Measurements from ENCODE around the gene APLF. TPM values are rescaled to one million over a fixed set of nuclear protein-coding genes. Genes with fewer than 3 reads are reported as not detected.

The APLF gene
- total and polyA plus RNA-seq, 2 experiments from 2014 or later: 3.0 to 3.7 TPM

GRCh38 chr2:68537809-68538208 lies 70.4 kb downstream of the APLF start:
- TF ChIP-seq ZNF331 (CRISPR knock-in tag; IDR thresholded peaks at IDR 0.05; ENCODE audit: low read depth): no peak
- no peak for TF ChIP-seq NANOG (IDR thresholded peaks at IDR 0.05; ENCODE audit: borderline replicate concordance)
- TF ChIP-seq CTCF (conservative IDR thresholded peaks at IDR 0.05; ENCODE audit: low read depth in 2 of 2): no peak
- TF ChIP-seq EZH2phosphoT487 (IDR thresholded peaks at IDR 0.05; ENCODE audit: unreplicated experiment): no peak
- TF ChIP-seq EZH2 (IDR thresholded peaks at IDR 0.05; ENCODE audit: low read depth, unreplicated experiment): no peak
- no peak for TF ChIP-seq ZNF114 (CRISPR knock-in tag; IDR thresholded peaks at IDR 0.05)
- Histone ChIP-seq H3K4me3 (no peak overlapping the region), H3K27ac (ENCODE audit: low read depth) (no peak overlapping the region), H3K79me2 (replicated peaks; ENCODE audit: insufficient read depth) (no peaks in the 10 kb centered on the region), H3F3A (replicated peaks; ENCODE audit: low read depth) (no peaks in the 10 kb centered on the region), H3K27me3 (ENCODE audit: insufficient read depth) (no peaks in the 10 kb centered on the region), H2AFZ (no peak overlapping the region), H3K4me2 (no peak overlapping the region), H3K36me3 (ENCODE audit: insufficient read depth) (no peaks in the 10 kb centered on the region), H3K9me2 (ENCODE audit: insufficient read depth) (no peaks in the 10 kb centered on the region), H3K4me1 (ENCODE audit: insufficient read depth) (no peaks in the 10 kb centered on the region), H4K20me1 (replicated peaks; ENCODE audit: insufficient read depth) (no peaks in the 10 kb centered on the region)
- no peak for DNase-seq (ENCODE audit: low spot score)
- Mint-ChIP-seq H3K27me3 (ENCODE audit: insufficient read depth, low read depth, poor library complexity) (no peaks in the 10 kb centered on the region), H3K36me3 (ENCODE audit: low read depth) (no peaks in the 10 kb centered on the region), H3K9me3 (no peaks in the 10 kb centered on the region), H3K4me3 (no peak overlapping the region), H3K27ac (no peak overlapping the region), H3K4me1 (no peaks in the 10 kb centered on the region)
- no peak for ATAC-seq

GRCh38 chr2:68544811-68545210 lies 77.4 kb downstream of the APLF start:
- H3K4me1 ChIP-seq (ENCODE audit: insufficient read depth): no peaks in the 10 kb centered on the region
- no peak overlapping the region for H2AFZ ChIP-seq
- Mint-ChIP-seq H3K9me3 (no peaks in the 10 kb centered on the region), H3K4me1 (no peaks in the 10 kb centered on the region), H3K4me3 (no peak overlapping the region), H3K27me3 (ENCODE audit: insufficient read depth, low read depth, poor library complexity) (no peaks in the 10 kb centered on the region), H3K27ac (no peak overlapping the region), H3K36me3 (ENCODE audit: low read depth) (no peaks in the 10 kb centered on the region)
- H3K4me3 ChIP-seq: no peak overlapping the region
- no peaks in the 10 kb centered on the region for H3K9me2 ChIP-seq (ENCODE audit: insufficient read depth)
- DNase-seq (ENCODE audit: low spot score) (no peak), ATAC-seq (no peak)
- no peaks in the 10 kb centered on the region for H4K20me1 ChIP-seq (replicated peaks; ENCODE audit: insufficient read depth)
- H3F3A ChIP-seq (replicated peaks; ENCODE audit: low read depth): no peaks in the 10 kb centered on the region
- H3K79me2 ChIP-seq (replicated peaks; ENCODE audit: insufficient read depth): no peaks in the 10 kb centered on the region
- H3K4me2 ChIP-seq: no peak overlapping the region
- H3K36me3 ChIP-seq (ENCODE audit: insufficient read depth): no peaks in the 10 kb centered on the region
- no peaks in the 10 kb centered on the region for H3K27me3 ChIP-seq (ENCODE audit: insufficient read depth)
- no peak overlapping the region for H3K27ac ChIP-seq (ENCODE audit: low read depth)
- TF ChIP-seq REST (IDR thresholded peaks at IDR 0.05; ENCODE audit: unreplicated experiment): no peak
- TF ChIP-seq JUNB (IDR thresholded peaks at IDR 0.05; ENCODE audit: unreplicated experiment): no peak
- no peak for TF ChIP-seq EZH2 (IDR thresholded peaks at IDR 0.05; ENCODE audit: low read depth, unreplicated experiment)
- TF ChIP-seq CTCF (conservative IDR thresholded peaks at IDR 0.05; ENCODE audit: low read depth in 2 of 2): no peak
